Psoas muscle (tissue), 8 donors: ENCODE data around the gene STYK1. TPM values are rescaled to one million over a fixed set of nuclear protein-coding genes. Genes with fewer than 3 reads are reported as not detected.

Experiments
- ATAC-seq, 4 donors: fragments of 200-7000 bp; cut with Tn5 transposase; one replicate each; pipeline ENCODE4 v1.9.1; 2020; ENCODE audit warnings: moderate library complexity in 3 of 4, mild to moderate bottlenecking in 2 of 4
- DNase-seq, 2 donors: peaks; one replicate each; pipeline ENCODE4 v3.0.0-alpha.2; 2020
- H3K27ac ChIP-seq: fragments of 200-600 bp; one replicate; pipeline ENCODE4 v1.8.0; 2022
- H3K27me3 ChIP-seq, 3 donors: fragments of 200-600 bp in 1 of 3; one replicate each; pipeline versions ENCODE4 v1.6.1 to v1.8.0; 2013 to 2022; ENCODE audit warnings: low read length in 2 of 3, mild to moderate bottlenecking in 2 of 3, moderate library complexity in 1 of 3; ENCODE audit not compliant: insufficient read depth in 3 of 3
- H3K36me3 ChIP-seq, 2 donors: fragments of 200-600 bp in 1 of 2; one replicate each; pipeline versions ENCODE4 v1.6.1 to v1.8.0; 2013 to 2022; ENCODE audit warnings: low read depth in 1 of 2, mild to moderate bottlenecking in 1 of 2, moderate library complexity in 1 of 2; ENCODE audit not compliant: insufficient read depth in 1 of 2
- H3K4me1 ChIP-seq: fragments of 200-600 bp; one replicate; pipeline ENCODE4 v1.8.0; 2022
- H3K4me3 ChIP-seq: fragments of 200-600 bp; one replicate; pipeline ENCODE4 v1.8.0; 2022; ENCODE audit warnings: mild to moderate bottlenecking
- H3K9me3 ChIP-seq: fragments of 200-600 bp; one replicate; pipeline ENCODE4 v1.8.0; 2022
- CTCF ChIP-seq: fragments of 200-600 bp; IDR thresholded peaks from one replicate; pipeline ENCODE4 v1.8.0; 2022; ENCODE audit warnings: antibody characterized with exemption
- WGBS, 3 donors: extraction: QIAGEN DNeasy Blood & Tissue Kit; methylation state at CpG; one replicate each; pipeline versions ENCODE4 v1.1.6 to v1.1.7; 2013; 5-methylcytosine and 5-hydroxymethylcytosine counted together
- intact Hi-C, 2 donors: fragments of 100-400 bp; cut with DNase I; formaldehyde crosslinking; loops; one replicate each; pipeline versions ENCODE4 v1.11.0 to v1.14.2; 2022
- polyA plus RNA-seq, 3 donors: library from polyadenylated mRNA; stranded (reverse); fragments of 200-250 nt; gene quantifications; one replicate each; pipeline ENCODE4 v1.2.3, GENCODE V29; 2013
- total RNA-seq, 4 donors: library from RNA; stranded (reverse); fragmentation: NEBNext Ultra II Directional in 2 of 4; extraction: Animal tissue kit (Norgen Biotek cat#: 25700) in 2 of 4; gene quantifications; one replicate each; pipeline versions ENCODE4 v1.2.1 to v1.2.4, GENCODE V29; 2021 to 2023
- donor health status: healthy with polysubstance abuse.
- donor health status: DM: no; HTN: no; CAD: no; lungs with moderate emphysema.
- donor health status: Bipolar disorder and iron deficiency.
- donor health status: healthy.
- donor health status: DM: yes; HTN: yes; CAD: no.
- donor health status: DM: no; HTN: no; CAD: no.
- donor health status: DM: no; HTN: no; CAD: no.
- donor health status: DM: yes; HTN: yes; CAD: no.

Gene STYK1
- total and polyA plus RNA-seq, 7 donors = 0.03 to 0.29 (median 0.09) TPM; not detected in 2

GRCh38 chr12:10635306-10635705, 38.5 kb downstream of the STYK1 start:
- intact Hi-C loops = no loop called here
- peaks cover 0 to 4% (median 0%) of the 10 kb centered on the region in 3 donors for H3K27me3 ChIP-seq
- H3K4me1 ChIP-seq = no peaks in the 10 kb centered on the region
- ATAC-seq = no peak
- H3K27ac ChIP-seq = no peak overlapping the region
- 70 to 78% (median 75%) methylated on average over 2 of the region's 2 CpGs for WGBS, 3 donors
- H3K9me3 ChIP-seq = no peaks in the 10 kb centered on the region
- H3K36me3 ChIP-seq = no peaks in the 10 kb centered on the region
- no peak for TF ChIP-seq CTCF
- no peak for DNase-seq
- no peak overlapping the region for H3K4me3 ChIP-seq

- no peaks in the 10 kb centered on the region for H3K9me3 ChIP-seq
- H3K36me3 ChIP-seq = no peaks in the 10 kb centered on the region
- no peak for DNase-seq
- H3K4me1 ChIP-seq = no peaks in the 10 kb centered on the region
- no peak overlapping the region for H3K4me3 ChIP-seq
- intact Hi-C loops = no loop called here
- no peak for TF ChIP-seq CTCF
- ATAC-seq = no peak
- 58 to 66% (median 59%) methylated on average over 5 of the region's 5 CpGs for WGBS, 3 donors
- H3K27ac ChIP-seq = no peak overlapping the region
- peaks cover 0 to 4% (median 0%) of the 10 kb centered on the region in 3 donors for H3K27me3 ChIP-seq
Observed at GRCh38 chr12:10634427-10634826, 39.4 kb downstream of the STYK1 start.

DNA sequence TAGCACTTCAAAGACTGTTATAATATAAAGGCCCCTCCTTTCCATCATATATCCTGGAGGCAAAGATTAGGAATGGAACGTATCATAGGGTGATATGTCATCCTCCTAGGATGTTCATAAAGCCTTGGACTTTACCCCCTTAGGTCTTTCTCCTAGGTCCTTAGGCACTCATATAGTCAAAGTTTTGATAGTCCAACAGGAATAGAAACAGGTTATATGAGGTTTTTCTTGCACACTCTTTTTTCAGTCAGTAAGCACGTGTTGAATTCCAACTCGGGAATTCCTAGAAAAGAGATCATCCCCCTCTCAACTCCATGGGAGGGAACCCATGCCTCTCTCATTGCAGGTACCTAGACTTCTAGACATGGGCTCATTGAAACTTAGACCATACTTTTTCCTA, 40.3 kb downstream of the STYK1 start:
- Histone ChIP-seq H3K27me3 (peaks cover 0 to 4% (median 0%) of the 10 kb centered on the region in 3 donors), H3K9me3 (no peaks in the 10 kb centered on the region), H3K4me3 (no peak overlapping the region), H3K36me3 (no peaks in the 10 kb centered on the region), H3K27ac (no peak overlapping the region), H3K4me1 (no peaks in the 10 kb centered on the region)
- 77 to 80% (median 79%) methylated on average over 3 of the region's 3 CpGs for WGBS, 3 donors
- no peak for TF ChIP-seq CTCF
- intact Hi-C loops = no loop called here
- ATAC-seq = no peak
- DNase-seq = no peak

GRCh38 chr12:10632226-10632625, 41.6 kb downstream of the STYK1 start:
- intact Hi-C loops = no loop called here
- Histone ChIP-seq H3K27me3 (peaks cover 0 to 4% (median 0%) of the 10 kb centered on the region in 3 donors), H3K36me3 (no peaks in the 10 kb centered on the region), H3K9me3 (no peaks in the 10 kb centered on the region), H3K4me3 (no peak overlapping the region), H3K27ac (no peak overlapping the region), H3K4me1 (no peaks in the 10 kb centered on the region)
- no peak for ATAC-seq
- no peak for TF ChIP-seq CTCF
- no peak for DNase-seq

- Histone ChIP-seq H3K27ac (no peak overlapping the region), H3K4me1 (no peaks in the 10 kb centered on the region), H3K9me3 (no peaks in the 10 kb centered on the region), H3K27me3 (no peaks in the 10 kb centered on the region), H3K4me3 (no peak overlapping the region), H3K36me3 (no peaks in the 10 kb centered on the region)
- no peak for DNase-seq
- no peak for TF ChIP-seq CTCF
- 19 to 32% (median 22%) methylated on average over 3 of the region's 3 CpGs for WGBS, 3 donors
- intact Hi-C loops = no loop called here
- ATAC-seq = no peak
Observed at GRCh38 chr12:10624605-10625004, 49.2 kb downstream of the STYK1 start.
